PFSK-1 (cell line): Measurements from ENCODE around the gene RBBP9.

Source experiments
- POLR2AphosphoS5 ChIP-seq: IDR thresholded peaks from 2 replicates; pipeline ENCODE4 v1.6.1; 2012; ENCODE audit warnings: low read depth, mild to moderate bottlenecking, control low read depth, low read length, moderate library complexity
- SIN3A ChIP-seq: IDR thresholded peaks from 2 replicates; pipeline ENCODE4 v1.6.1; 2012; ENCODE audit warnings: mild to moderate bottlenecking, low read length, moderate library complexity, borderline replicate concordance; ENCODE audit not compliant: insufficient read depth
- TAF1 ChIP-seq: IDR thresholded peaks from 2 replicates; pipeline ENCODE4 v1.6.1; 2012; ENCODE audit warnings: low read length, control low read depth, borderline replicate concordance; ENCODE audit not compliant: insufficient read depth
- TF ChIP-seq, protein P1 (sequence below), 2 experiments: IDR thresholded peaks; 2 replicates each; pipeline versions ENCODE4 v1.6.1 to v1.8.0; 2011 to 2012; ENCODE audit warnings: low read depth in 2 of 2, low read length in 2 of 2, control low read depth in 1 of 2, inconsistent platforms in 1 of 2, mild to moderate bottlenecking in 1 of 2, moderate library complexity in 1 of 2; ENCODE audit not compliant: insufficient read depth in 1 of 2

DNA sequence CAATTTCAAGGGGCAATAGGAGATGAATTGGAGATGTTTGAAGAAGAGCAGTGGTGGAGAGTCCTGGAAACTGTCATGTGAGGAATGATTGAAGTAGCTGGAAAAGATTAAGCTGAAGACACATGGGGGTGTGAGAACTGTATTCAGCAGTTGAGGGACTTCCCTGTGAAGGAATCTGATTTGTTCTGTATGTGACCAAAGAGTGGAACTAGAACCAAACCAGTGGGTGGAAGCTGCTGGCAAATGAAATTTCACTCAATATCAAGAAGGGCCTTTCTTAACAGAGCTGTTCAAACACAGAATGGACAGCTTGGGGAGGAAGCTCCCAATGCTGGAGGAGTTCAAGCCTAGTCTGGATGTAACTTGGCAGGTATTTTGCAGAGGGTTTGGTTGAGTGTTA, 32.0 kb upstream of the RBBP9 start:
- TF ChIP-seq POLR2AphosphoS5 (no peak), TAF1 (no peak), SIN3A (no peak)
- TF ChIP-seq, protein P1, sequence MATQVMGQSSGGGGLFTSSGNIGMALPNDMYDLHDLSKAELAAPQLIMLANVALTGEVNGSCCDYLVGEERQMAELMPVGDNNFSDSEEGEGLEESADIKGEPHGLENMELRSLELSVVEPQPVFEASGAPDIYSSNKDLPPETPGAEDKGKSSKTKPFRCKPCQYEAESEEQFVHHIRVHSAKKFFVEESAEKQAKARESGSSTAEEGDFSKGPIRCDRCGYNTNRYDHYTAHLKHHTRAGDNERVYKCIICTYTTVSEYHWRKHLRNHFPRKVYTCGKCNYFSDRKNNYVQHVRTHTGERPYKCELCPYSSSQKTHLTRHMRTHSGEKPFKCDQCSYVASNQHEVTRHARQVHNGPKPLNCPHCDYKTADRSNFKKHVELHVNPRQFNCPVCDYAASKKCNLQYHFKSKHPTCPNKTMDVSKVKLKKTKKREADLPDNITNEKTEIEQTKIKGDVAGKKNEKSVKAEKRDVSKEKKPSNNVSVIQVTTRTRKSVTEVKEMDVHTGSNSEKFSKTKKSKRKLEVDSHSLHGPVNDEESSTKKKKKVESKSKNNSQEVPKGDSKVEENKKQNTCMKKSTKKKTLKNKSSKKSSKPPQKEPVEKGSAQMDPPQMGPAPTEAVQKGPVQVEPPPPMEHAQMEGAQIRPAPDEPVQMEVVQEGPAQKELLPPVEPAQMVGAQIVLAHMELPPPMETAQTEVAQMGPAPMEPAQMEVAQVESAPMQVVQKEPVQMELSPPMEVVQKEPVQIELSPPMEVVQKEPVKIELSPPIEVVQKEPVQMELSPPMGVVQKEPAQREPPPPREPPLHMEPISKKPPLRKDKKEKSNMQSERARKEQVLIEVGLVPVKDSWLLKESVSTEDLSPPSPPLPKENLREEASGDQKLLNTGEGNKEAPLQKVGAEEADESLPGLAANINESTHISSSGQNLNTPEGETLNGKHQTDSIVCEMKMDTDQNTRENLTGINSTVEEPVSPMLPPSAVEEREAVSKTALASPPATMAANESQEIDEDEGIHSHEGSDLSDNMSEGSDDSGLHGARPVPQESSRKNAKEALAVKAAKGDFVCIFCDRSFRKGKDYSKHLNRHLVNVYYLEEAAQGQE (IDR thresholded peaks at IDR 0.05; ENCODE audit: insufficient read depth in 1 of 2, low read depth in 2 of 2, low read length in 2 of 2): no peak
